Activated CD8-positive, alpha-beta memory T cell treated with anti-CD3 and anti-CD28 coated beads, Interleukin-2, amount 10 ng/mL, durations not matched to agents 7 days and 5 days (primary cell): ENCODE data around the gene DMD. TPM values are rescaled to one million over a fixed set of nuclear protein-coding genes. Genes with fewer than 3 reads are reported as not detected.
"Not testable (repeated sequence)": the region's sequence is repeated elsewhere in the genome, so short reads cannot be mapped to it uniquely, and the experiment has no call there.

Experiments used
- ATAC-seq: fragments of 150-1000 bp; cut with Tn5 transposase; one replicate; pipeline ENCODE4 v1.10.0; 2021; ENCODE audit warnings: moderate library complexity
- CTCF ChIA-PET: fragments of 350-600 bp; sonication (Branson Sonifier 250); formaldehyde crosslinking; loops from one replicate; lab custom pipeline; 2021; ENCODE audit warnings: antibody characterized with exemption; lab: Charles Lee
- DNase-seq: peaks from one replicate; pipeline ENCODE4 v3.0.0-alpha.2; 2020
- H3K27ac Mint-ChIP-seq: one replicate; pipeline ENCODE4 v1.8.0; 2021; ENCODE audit warnings: mild to moderate bottlenecking, mixed read lengths
- H3K27me3 Mint-ChIP-seq: one replicate; pipeline ENCODE4 v1.8.0; 2021; ENCODE audit warnings: mixed read lengths
- H3K36me3 Mint-ChIP-seq: one replicate; pipeline ENCODE4 v1.8.0; 2021; ENCODE audit warnings: mild to moderate bottlenecking, mixed read lengths
- H3K4me1 Mint-ChIP-seq: one replicate; pipeline ENCODE4 v1.8.0; 2021; ENCODE audit warnings: mixed read lengths
- H3K4me3 Mint-ChIP-seq: one replicate; pipeline ENCODE4 v1.8.0; 2021; ENCODE audit warnings: mild to moderate bottlenecking, moderate library complexity, mixed read lengths
- H3K9me3 Mint-ChIP-seq: one replicate; pipeline ENCODE4 v1.8.0; 2022; ENCODE audit warnings: low read depth, mixed read lengths
- total RNA-seq, 2 experiments: library from RNA; stranded (reverse); gene quantifications; one replicate each; pipeline ENCODE4 v1.2.3, GENCODE V29; 2021

Gene DMD
- total RNA-seq, 2 experiments from 2014 or later, result 0.32 to 8.4 TPM

GRCh38 chrX:32705385-32705784 is 506.0 kb downstream of the DMD start:
- CTCF ChIA-PET, H3K27ac Mint-ChIP-seq: not testable (repeated sequence)

DNA sequence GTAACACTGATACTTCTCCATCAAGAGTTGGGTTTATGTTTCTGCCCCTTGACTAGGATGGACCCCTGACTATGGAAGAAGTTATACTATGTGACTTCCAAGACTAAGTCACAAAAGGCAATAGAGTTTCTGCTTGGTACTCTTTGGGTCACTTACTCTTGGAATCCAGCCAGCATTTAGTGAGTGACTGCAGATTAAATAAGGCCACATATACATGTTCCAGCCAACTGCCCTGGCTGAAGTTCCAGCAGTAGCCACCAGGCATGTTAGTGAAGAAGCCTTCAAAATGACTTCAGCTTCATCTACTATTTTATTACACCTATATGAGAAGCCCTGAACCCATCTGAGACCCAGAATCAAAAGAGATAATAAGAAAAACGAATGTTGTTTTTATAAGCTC is 524.0 kb downstream of the DMD start:
- H3K9me3 Mint-ChIP-seq, result no peaks in the 10 kb centered on the region
- H3K27ac Mint-ChIP-seq, result no peak overlapping the region
- no peaks in the 10 kb centered on the region for H3K27me3 Mint-ChIP-seq
- DNase-seq, result no peak
- no peak overlapping the region for H3K4me3 Mint-ChIP-seq
- no peaks in the 10 kb centered on the region for H3K4me1 Mint-ChIP-seq
- CTCF ChIA-PET, result no interaction called here
- no peak for ATAC-seq
- no peaks in the 10 kb centered on the region for H3K36me3 Mint-ChIP-seq

More at GRCh38 chrX:32705385-32705784, 506.0 kb downstream of the DMD start:
- H3K4me3 Mint-ChIP-seq, H3K36me3 Mint-ChIP-seq, DNase-seq, H3K27me3 Mint-ChIP-seq, ATAC-seq, H3K9me3 Mint-ChIP-seq, H3K4me1 Mint-ChIP-seq: not testable (repeated sequence)

- DNase-seq (no peak), ATAC-seq (no peak)
- Mint-ChIP-seq H3K9me3 (no peaks in the 10 kb centered on the region), H3K4me3 (no peak overlapping the region), H3K27me3 (no peaks in the 10 kb centered on the region), H3K36me3 (no peaks in the 10 kb centered on the region), H3K27ac (no peak overlapping the region), H3K4me1 (no peaks in the 10 kb centered on the region)
- CTCF ChIA-PET, result no interaction called here
Observed at GRCh38 chrX:32678487-32678886, 532.9 kb downstream of the DMD start.

DNA sequence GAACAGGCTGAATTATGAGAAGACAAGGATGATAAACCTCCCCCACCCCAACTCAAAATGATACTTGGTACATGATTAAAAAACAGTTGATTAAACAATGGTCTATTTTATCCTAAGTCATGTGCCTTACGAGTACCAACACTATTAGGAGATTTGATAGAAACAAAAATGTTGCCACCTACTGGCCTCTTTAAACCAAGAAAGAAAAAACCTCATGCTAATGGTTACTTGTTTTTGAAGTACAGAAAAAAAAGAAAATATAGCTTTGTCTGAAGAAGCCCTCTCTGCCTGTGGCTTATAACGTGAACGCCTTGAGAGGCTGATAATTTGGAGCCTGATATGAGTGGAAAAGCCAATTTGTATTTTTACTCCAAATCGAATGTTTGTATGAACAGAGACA is 538.2 kb downstream of the DMD start:
- no peak for DNase-seq
- H3K4me3 Mint-ChIP-seq, result no peak overlapping the region
- no peak overlapping the region for H3K27ac Mint-ChIP-seq
- H3K4me1 Mint-ChIP-seq, result no peaks in the 10 kb centered on the region
- no peak for ATAC-seq
- H3K9me3 Mint-ChIP-seq, result no peaks in the 10 kb centered on the region
- no peaks in the 10 kb centered on the region for H3K36me3 Mint-ChIP-seq
- CTCF ChIA-PET, result no interaction called here
- no peaks in the 10 kb centered on the region for H3K27me3 Mint-ChIP-seq

GRCh38 chrX:32662516-32662915 is 548.8 kb downstream of the DMD start:
- H3K9me3 Mint-ChIP-seq, result peaks cover 8% of the 10 kb centered on the region
- H3K4me1 Mint-ChIP-seq, result no peaks in the 10 kb centered on the region
- ATAC-seq (no peak), DNase-seq (no peak)
- no peaks in the 10 kb centered on the region for H3K36me3 Mint-ChIP-seq
- no peak overlapping the region for H3K4me3 Mint-ChIP-seq
- CTCF ChIA-PET, result no interaction called here
- H3K27me3 Mint-ChIP-seq, result no peaks in the 10 kb centered on the region
- H3K27ac Mint-ChIP-seq, result no peak overlapping the region

DNA sequence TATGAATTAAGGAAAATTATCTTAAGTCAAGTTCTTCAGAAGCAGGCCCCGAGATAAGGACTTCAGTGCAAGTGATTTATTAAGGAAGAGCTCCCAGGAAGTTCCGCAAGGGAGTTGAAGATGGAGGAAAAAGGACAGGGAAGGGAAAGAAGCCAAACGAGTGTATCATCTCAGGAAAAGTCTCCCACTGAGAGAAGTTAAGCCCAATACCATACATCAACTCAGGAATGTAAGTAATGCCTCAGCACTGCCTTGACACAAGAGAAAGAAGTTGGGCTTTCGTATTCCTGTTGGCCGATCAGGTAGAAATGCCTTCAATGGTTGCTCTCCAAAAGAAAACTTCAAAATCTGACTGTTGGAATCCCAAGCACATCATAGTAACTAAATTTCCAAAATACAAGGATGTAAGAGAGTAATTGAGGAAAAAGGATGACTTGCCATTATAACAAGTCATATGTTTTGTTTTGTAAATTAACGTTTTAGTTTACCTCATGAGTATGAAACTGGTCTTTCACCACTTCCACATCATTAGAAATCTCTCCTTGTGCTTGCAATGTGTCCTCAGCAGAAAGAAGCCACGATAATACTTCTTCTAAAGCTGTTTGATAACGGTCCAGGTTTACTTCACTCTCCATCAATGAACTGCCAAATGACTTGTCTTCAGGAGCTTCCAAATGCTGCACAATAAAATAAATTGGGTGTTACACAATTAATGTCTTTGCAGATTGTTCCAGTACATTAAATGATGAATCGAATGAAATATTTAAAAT is 566.7 kb downstream of the DMD start:
- H3K9me3 Mint-ChIP-seq, result no peaks in the 10 kb centered on the region
- H3K27me3 Mint-ChIP-seq, result no peaks in the 10 kb centered on the region
- no peaks in the 10 kb centered on the region for H3K36me3 Mint-ChIP-seq
- no peak for ATAC-seq
- no peaks in the 10 kb centered on the region for H3K4me1 Mint-ChIP-seq
- H3K27ac Mint-ChIP-seq, result no peak overlapping the region
- CTCF ChIA-PET, result no interaction called here
- no peak for DNase-seq
- H3K4me3 Mint-ChIP-seq, result no peak overlapping the region

- Mint-ChIP-seq H3K27ac (no peak overlapping the region), H3K36me3 (no peaks in the 10 kb centered on the region), H3K4me3 (no peak overlapping the region), H3K4me1 (no peaks in the 10 kb centered on the region), H3K9me3 (no peaks in the 10 kb centered on the region), H3K27me3 (no peaks in the 10 kb centered on the region)
- no peak for ATAC-seq
- CTCF ChIA-PET, result no interaction called here
- DNase-seq, result no peak
Observed at GRCh38 chrX:32642283-32642682, 569.1 kb downstream of the DMD start.

GRCh38 chrX:32618154-32618553 is 593.2 kb downstream of the DMD start:
- no peaks in the 10 kb centered on the region for H3K36me3 Mint-ChIP-seq
- CTCF ChIA-PET, result no interaction called here
- no peak for ATAC-seq
- no peaks in the 10 kb centered on the region for H3K4me1 Mint-ChIP-seq
- no peaks in the 10 kb centered on the region for H3K27me3 Mint-ChIP-seq
- no peak for DNase-seq
- H3K27ac Mint-ChIP-seq, result no peak overlapping the region
- H3K9me3 Mint-ChIP-seq, result no peaks in the 10 kb centered on the region
- H3K4me3 Mint-ChIP-seq, result no peak overlapping the region

GRCh38 chrX:32614707-32615106 is 596.6 kb downstream of the DMD start:
- H3K27ac Mint-ChIP-seq, result no peak overlapping the region
- DNase-seq, result no peak
- H3K4me1 Mint-ChIP-seq, result no peaks in the 10 kb centered on the region
- H3K9me3 Mint-ChIP-seq, result no peaks in the 10 kb centered on the region
- no peak overlapping the region for H3K4me3 Mint-ChIP-seq
- no peaks in the 10 kb centered on the region for H3K36me3 Mint-ChIP-seq
- no peaks in the 10 kb centered on the region for H3K27me3 Mint-ChIP-seq
- no peak for ATAC-seq
- CTCF ChIA-PET, result no interaction called here

GRCh38 chrX:32599156-32599555 is 612.2 kb downstream of the DMD start:
- Mint-ChIP-seq H3K36me3 (no peaks in the 10 kb centered on the region), H3K4me1 (no peaks in the 10 kb centered on the region), H3K9me3 (no peaks in the 10 kb centered on the region), H3K27me3 (no peaks in the 10 kb centered on the region), H3K4me3 (no peak overlapping the region), H3K27ac (no peak overlapping the region)
- no peak for ATAC-seq
- CTCF ChIA-PET, result no interaction called here
- no peak for DNase-seq

DNA sequence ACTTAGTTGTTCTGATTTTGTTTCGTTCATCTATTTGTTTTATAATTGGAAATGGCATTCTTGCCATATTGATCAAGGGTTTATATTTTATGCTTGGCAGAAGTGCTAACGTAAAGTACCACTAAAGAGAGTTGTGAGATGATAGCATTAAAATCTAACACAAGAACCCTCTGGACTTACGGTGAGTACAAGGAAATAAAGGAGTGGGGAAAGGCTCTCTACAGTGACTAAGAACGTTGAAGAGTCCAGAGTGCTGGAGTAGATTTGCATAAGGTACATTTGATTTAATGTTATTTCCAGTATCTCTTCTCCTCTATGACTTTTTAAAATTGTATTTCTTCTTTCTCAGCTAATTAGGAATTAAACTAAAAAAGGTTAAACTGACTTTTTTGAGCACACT is 612.6 kb downstream of the DMD start:
- no peaks in the 10 kb centered on the region for H3K9me3 Mint-ChIP-seq
- DNase-seq, result no peak
- CTCF ChIA-PET, result no interaction called here
- no peak for ATAC-seq
- H3K36me3 Mint-ChIP-seq, result no peaks in the 10 kb centered on the region
- no peak overlapping the region for H3K27ac Mint-ChIP-seq
- H3K27me3 Mint-ChIP-seq, result no peaks in the 10 kb centered on the region
- no peaks in the 10 kb centered on the region for H3K4me1 Mint-ChIP-seq
- no peak overlapping the region for H3K4me3 Mint-ChIP-seq

- ATAC-seq (no peak), DNase-seq (no peak)
- Mint-ChIP-seq H3K36me3 (no peaks in the 10 kb centered on the region), H3K4me3 (no peak overlapping the region), H3K27ac (no peak overlapping the region), H3K27me3 (no peaks in the 10 kb centered on the region), H3K9me3 (no peaks in the 10 kb centered on the region), H3K4me1 (no peaks in the 10 kb centered on the region)
- CTCF ChIA-PET, result no interaction called here
Observed at GRCh38 chrX:32597777-32598176, 613.6 kb downstream of the DMD start.

- DNase-seq (no peak), ATAC-seq (no peak)
- H3K9me3 Mint-ChIP-seq, result peaks cover 4% of the 10 kb centered on the region
- no peak overlapping the region for H3K27ac Mint-ChIP-seq
- no peaks in the 10 kb centered on the region for H3K27me3 Mint-ChIP-seq
- CTCF ChIA-PET, result no interaction called here
- no peak overlapping the region for H3K4me3 Mint-ChIP-seq
- H3K36me3 Mint-ChIP-seq, result no peaks in the 10 kb centered on the region
- no peaks in the 10 kb centered on the region for H3K4me1 Mint-ChIP-seq
Observed at GRCh38 chrX:32592786-32593185, 618.6 kb downstream of the DMD start.

DNA sequence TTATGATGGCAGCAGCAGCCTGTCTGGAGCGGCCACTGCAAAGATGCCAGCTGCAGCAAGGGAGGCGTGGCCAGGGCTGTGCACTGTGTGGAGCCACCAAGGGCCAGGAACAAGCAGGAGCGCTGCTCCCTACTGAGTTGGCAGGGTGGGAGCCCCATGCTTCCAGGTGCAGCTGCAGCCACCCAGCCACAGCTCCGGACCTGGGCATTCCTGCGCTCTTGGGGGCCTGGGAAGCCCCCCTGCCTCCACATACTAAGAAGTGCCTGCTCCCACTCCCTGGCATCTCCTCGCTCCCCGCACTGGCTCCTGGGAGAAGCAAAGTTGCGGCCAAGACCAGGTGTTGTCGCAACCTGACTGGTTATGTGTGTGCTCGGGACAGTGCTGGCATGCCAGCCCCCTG is 619.8 kb downstream of the DMD start:
- Mint-ChIP-seq H3K27ac (no peak overlapping the region), H3K36me3 (no peaks in the 10 kb centered on the region), H3K9me3 (peaks cover 4% of the 10 kb centered on the region), H3K27me3 (no peaks in the 10 kb centered on the region), H3K4me1 (no peaks in the 10 kb centered on the region), H3K4me3 (no peak overlapping the region)
- DNase-seq (no peak), ATAC-seq (no peak)
- CTCF ChIA-PET, result no interaction called here

- H3K9me3 Mint-ChIP-seq, result peaks cover 2% of the 10 kb centered on the region
- no peak overlapping the region for H3K27ac Mint-ChIP-seq
- H3K36me3 Mint-ChIP-seq, result no peaks in the 10 kb centered on the region
- H3K4me1 Mint-ChIP-seq, result no peaks in the 10 kb centered on the region
- ATAC-seq (no peak), DNase-seq (no peak)
- CTCF ChIA-PET, result no interaction called here
- no peaks in the 10 kb centered on the region for H3K27me3 Mint-ChIP-seq
- H3K4me3 Mint-ChIP-seq, result no peak overlapping the region
Observed at GRCh38 chrX:32582729-32583128, 628.6 kb downstream of the DMD start.
